PC-3 (cell line): ENCODE measurements around the gene ZFYVE9. TPM values are rescaled to one million over a fixed set of nuclear protein-coding genes. Genes with fewer than 3 reads are reported as not detected.
"Not testable (repeated sequence)": the region's sequence is repeated elsewhere in the genome, so short reads cannot be mapped to it uniquely, and the experiment has no call there.

ENCODE experiments used
- ATAC-seq: fragments of 200-7000 bp; cut with Tn5 transposase; 2 replicates; pipeline ENCODE4 v1.9.1; 2020; ENCODE audit warnings: mild to moderate bottlenecking, moderate library complexity
- BruUV-seq: library from RNA; stranded (reverse); fragments of 400-500 nt; replicated peaks from 2 replicates; lab custom pipeline; 2021; lab: Mats Ljungman, UMichigan
- CTCF ChIA-PET: fragments of 300-600 bp; sonication (Branson Sonifier 250); formaldehyde crosslinking; loops from one replicate; lab custom pipeline; 2022; ENCODE audit warnings: antibody characterized with exemption; lab: Charles Lee
- POLR2A ChIA-PET: fragments of 300-600 bp; sonication (Branson Sonifier 250); formaldehyde crosslinking; loops from one replicate; lab custom pipeline; 2022; ENCODE audit warnings: antibody characterized with exemption; ENCODE audit not compliant: unreplicated experiment; lab: Charles Lee
- DNase-seq: peaks from one replicate; pipeline ENCODE4 v3.0.0-alpha.2; 2015
- H2AFZ ChIP-seq: fragments of 300-600 bp; sonication (generic); 2 replicates; pipeline ENCODE4 v1.6.0; 2016; ENCODE audit warnings: antibody characterized with exemption, low read length
- H3F3A ChIP-seq: fragments of 300-600 bp; sonication (generic); one replicate; pipeline ENCODE4 v1.6.0; 2017; ENCODE audit warnings: antibody characterized with exemption, low read length, control low read depth, mild to moderate bottlenecking; ENCODE audit not compliant: unreplicated experiment
- H3K27ac ChIP-seq: fragments of 300-600 bp; sonication (generic); 2 replicates; pipeline ENCODE4 v1.5.1; 2016; ENCODE audit warnings: mild to moderate bottlenecking, low read length
- H3K27me3 ChIP-seq: fragments of 300-600 bp; sonication (generic); 2 replicates; pipeline ENCODE4 v1.6.1; 2016; ENCODE audit warnings: low read length, mixed read lengths
- H3K36me3 ChIP-seq: fragments of 300-600 bp; sonication (generic); 2 replicates; pipeline ENCODE4 v1.6.1; 2016; ENCODE audit warnings: low read depth, mixed run types, low read length, mixed read lengths
- H3K4me1 ChIP-seq: fragments of 300-600 bp; sonication (generic); 2 replicates; pipeline ENCODE4 v1.5.1; 2016; ENCODE audit warnings: low read length; ENCODE audit not compliant: insufficient read depth
- H3K4me2 ChIP-seq: fragments of 300-600 bp; sonication (generic); 2 replicates; pipeline ENCODE4 v1.6.0; 2016; ENCODE audit warnings: low read length
- H3K4me3 ChIP-seq: fragments of 300-600 bp; sonication (generic); 2 replicates; pipeline ENCODE4 v1.5.1; 2016; ENCODE audit warnings: mild to moderate bottlenecking, low read length, mixed read lengths
- H3K79me2 ChIP-seq: fragments of 300-600 bp; sonication (generic); 2 replicates; pipeline ENCODE4 v1.6.1; 2017; ENCODE audit warnings: low read length, mixed read lengths
- H3K9ac ChIP-seq: fragments of 300-600 bp; sonication (generic); 2 replicates; pipeline ENCODE4 v1.6.0; 2016; ENCODE audit warnings: mild to moderate bottlenecking, low read length
- H3K9me2 ChIP-seq: fragments of 300-600 bp; sonication (generic); replicated peaks from 2 replicates; pipeline ENCODE4 v1.6.1; 2016; ENCODE audit warnings: mixed run types, low read length, mixed read lengths
- H3K9me3 ChIP-seq: fragments of 300-600 bp; sonication (generic); 2 replicates; pipeline ENCODE4 v1.6.1; 2016; ENCODE audit warnings: low read length, mixed read lengths
- H4K20me1 ChIP-seq: fragments of 300-600 bp; sonication (generic); 2 replicates; pipeline ENCODE4 v1.6.1; 2016; ENCODE audit warnings: low read length, mixed read lengths
- EZH2 ChIP-seq: fragments of 300-600 bp; sonication (generic); IDR thresholded peaks from one replicate; pipeline ENCODE4 v1.6.1; 2017; ENCODE audit warnings: antibody characterized with exemption, mild to moderate bottlenecking, low read length; ENCODE audit not compliant: unreplicated experiment
- EZH2phosphoT487 ChIP-seq: fragments of 300-600 bp; sonication (generic); IDR thresholded peaks from 2 replicates; pipeline ENCODE4 v1.6.1; 2018; ENCODE audit warnings: mild to moderate bottlenecking, antibody characterized with exemption, low read length, borderline replicate concordance
- intact Hi-C: fragments of 100-400 bp; cut with micrococcal nuclease; formaldehyde crosslinking; loops from 2 replicates; pipeline ENCODE4 v1.9.0; 2023
- total RNA-seq: library from RNA; depleted of rRNA; stranded (reverse); fragments of >200 nt; gene quantifications from 2 replicates; pipeline ENCODE4 v1.2.3, GENCODE V29; 2014
- TF ChIP-seq, protein P1 (sequence below): fragments of 300-600 bp; sonication (generic); conservative IDR thresholded peaks from 2 replicates; pipeline ENCODE4 v1.5.1; 2017; ENCODE audit warnings: antibody characterized with exemption, low read depth, mild to moderate bottlenecking, low read length

Gene ZFYVE9
- total RNA-seq, 1 experiment from 2014 or later: 14.2 TPM

DNA sequence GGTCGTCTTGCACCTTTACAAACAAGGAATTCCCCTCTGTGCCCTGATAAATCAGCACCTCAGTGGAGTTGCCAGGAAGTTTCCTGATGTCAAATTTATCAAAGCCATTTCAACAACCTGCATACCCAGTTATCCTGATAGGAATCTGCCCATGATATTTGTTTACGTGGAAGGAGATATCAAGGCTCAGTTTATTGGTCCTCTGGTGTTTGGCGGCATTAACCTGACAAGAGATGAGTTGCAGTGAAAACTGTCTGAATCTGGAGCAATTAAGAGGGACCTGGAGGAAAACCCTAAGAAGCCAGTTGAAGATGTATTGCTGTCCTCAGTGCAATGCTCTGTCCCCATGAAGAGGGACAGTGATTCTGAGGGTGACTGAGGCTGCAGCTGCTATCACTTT lies 38.3 kb downstream of the ZFYVE9 start:
- no peak overlapping the region for H3K4me3 ChIP-seq
- intact Hi-C loops: no loop called here
- ATAC-seq (no peak), DNase-seq (no peak)
- TF ChIP-seq EZH2phosphoT487: no peak
- TF ChIP-seq, protein P1, sequence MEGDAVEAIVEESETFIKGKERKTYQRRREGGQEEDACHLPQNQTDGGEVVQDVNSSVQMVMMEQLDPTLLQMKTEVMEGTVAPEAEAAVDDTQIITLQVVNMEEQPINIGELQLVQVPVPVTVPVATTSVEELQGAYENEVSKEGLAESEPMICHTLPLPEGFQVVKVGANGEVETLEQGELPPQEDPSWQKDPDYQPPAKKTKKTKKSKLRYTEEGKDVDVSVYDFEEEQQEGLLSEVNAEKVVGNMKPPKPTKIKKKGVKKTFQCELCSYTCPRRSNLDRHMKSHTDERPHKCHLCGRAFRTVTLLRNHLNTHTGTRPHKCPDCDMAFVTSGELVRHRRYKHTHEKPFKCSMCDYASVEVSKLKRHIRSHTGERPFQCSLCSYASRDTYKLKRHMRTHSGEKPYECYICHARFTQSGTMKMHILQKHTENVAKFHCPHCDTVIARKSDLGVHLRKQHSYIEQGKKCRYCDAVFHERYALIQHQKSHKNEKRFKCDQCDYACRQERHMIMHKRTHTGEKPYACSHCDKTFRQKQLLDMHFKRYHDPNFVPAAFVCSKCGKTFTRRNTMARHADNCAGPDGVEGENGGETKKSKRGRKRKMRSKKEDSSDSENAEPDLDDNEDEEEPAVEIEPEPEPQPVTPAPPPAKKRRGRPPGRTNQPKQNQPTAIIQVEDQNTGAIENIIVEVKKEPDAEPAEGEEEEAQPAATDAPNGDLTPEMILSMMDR: no peak
- no peak for TF ChIP-seq EZH2
- H2AFZ ChIP-seq: no peak overlapping the region
- H3K27me3 ChIP-seq: no peaks in the 10 kb centered on the region
- BruUV-seq: no TSS peak
- no peak overlapping the region for H3K4me2 ChIP-seq
- no peak overlapping the region for H3K27ac ChIP-seq
- H4K20me1 ChIP-seq: no peaks in the 10 kb centered on the region
- no peaks in the 10 kb centered on the region for H3K36me3 ChIP-seq
- H3K9me3 ChIP-seq: no peaks in the 10 kb centered on the region
- POLR2A ChIA-PET: no interaction called here
- no peak overlapping the region for H3K9ac ChIP-seq
- no peaks in the 10 kb centered on the region for H3K9me2 ChIP-seq
- H3K79me2 ChIP-seq: no peaks in the 10 kb centered on the region
- CTCF ChIA-PET: no interaction called here
- H3K4me1 ChIP-seq: no peaks in the 10 kb centered on the region
- no peaks in the 10 kb centered on the region for H3F3A ChIP-seq

DNA sequence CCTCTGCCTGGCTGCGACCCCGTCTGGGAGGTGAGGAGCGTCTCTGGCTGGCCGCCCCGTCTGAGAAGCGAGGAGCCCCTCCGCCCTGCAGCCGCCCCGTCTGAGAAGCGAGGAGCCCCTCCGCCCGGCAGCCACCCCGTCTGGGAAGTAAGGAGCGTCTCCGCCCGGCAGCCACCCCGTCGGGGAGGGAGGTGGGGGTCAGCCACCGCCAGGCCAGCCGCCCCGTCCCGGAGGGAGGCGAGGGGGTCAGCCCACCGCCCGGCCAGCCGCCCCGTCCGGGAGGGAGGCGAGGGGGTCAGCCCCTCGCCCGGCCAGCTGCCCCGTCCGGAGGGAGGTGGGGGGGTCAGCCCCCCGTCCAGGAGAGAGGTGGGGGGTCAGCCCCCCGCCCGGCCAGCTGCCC lies 39.9 kb downstream of the ZFYVE9 start:
- H3K9ac ChIP-seq, H3K27me3 ChIP-seq, H3K79me2 ChIP-seq, CTCF ChIA-PET, H3F3A ChIP-seq, H3K9me3 ChIP-seq, H3K36me3 ChIP-seq, H3K4me2 ChIP-seq, H3K4me3 ChIP-seq, ATAC-seq, BruUV-seq, DNase-seq, H3K9me2 ChIP-seq, intact Hi-C loops, H2AFZ ChIP-seq, POLR2A ChIA-PET, H3K4me1 ChIP-seq, H3K27ac ChIP-seq, H4K20me1 ChIP-seq: not testable (repeated sequence)

DNA sequence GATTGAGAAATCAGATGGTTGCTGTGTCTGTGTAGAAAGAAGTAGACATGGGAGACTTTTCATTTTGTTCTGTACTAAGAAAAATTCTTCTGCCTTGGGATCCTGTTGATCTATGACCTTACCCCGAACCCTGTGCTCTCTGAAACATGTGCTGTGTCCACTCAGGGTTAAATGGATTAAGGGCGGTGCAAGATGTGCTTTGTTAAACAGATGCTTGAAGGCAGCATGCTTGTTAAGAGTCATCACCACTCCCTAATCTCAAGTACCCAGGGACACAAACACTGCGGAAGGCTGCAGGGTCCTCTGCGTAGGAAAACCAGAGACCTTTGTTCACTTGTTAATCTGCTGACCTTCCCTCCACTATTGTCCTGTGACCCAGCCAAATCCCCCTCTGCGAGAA lies 40.4 kb downstream of the ZFYVE9 start:
- BruUV-seq, H3K9me3 ChIP-seq, H3F3A ChIP-seq, H3K9ac ChIP-seq, H3K79me2 ChIP-seq, ATAC-seq, H3K4me1 ChIP-seq, H3K4me3 ChIP-seq, H3K27me3 ChIP-seq, H3K36me3 ChIP-seq, H3K4me2 ChIP-seq, H4K20me1 ChIP-seq, DNase-seq, CTCF ChIA-PET, H3K9me2 ChIP-seq, H3K27ac ChIP-seq, H2AFZ ChIP-seq, POLR2A ChIA-PET, intact Hi-C loops: not testable (repeated sequence)

DNA sequence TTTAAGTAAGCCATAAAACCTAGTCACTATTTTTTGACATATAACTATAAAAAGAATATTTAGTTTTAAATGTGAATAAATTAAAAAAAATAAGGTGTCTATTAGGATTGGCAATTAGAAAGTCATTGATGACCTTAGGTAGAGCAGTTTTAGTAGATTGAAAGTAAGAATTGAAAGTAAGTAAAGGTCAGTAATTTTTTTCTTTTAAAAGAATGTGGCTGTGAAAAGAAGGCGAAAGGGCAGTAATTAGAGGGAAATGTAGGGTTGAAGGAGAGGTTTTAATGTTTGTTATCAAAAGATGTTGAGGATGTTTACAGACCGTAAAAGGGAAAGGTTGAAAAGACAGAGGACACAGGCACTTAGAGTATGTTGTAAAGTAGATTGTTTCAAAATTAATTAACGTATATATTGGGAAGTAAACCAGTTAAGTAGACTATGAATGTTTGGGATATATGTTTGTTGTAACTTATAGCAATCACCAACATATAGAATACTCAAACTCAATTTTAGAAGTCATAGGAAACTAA lies 41.0 kb downstream of the ZFYVE9 start:
- no peaks in the 10 kb centered on the region for H3K4me1 ChIP-seq
- ChIA-PET CTCF (no interaction called here), POLR2A (no interaction called here)
- H3K4me3 ChIP-seq: no peak overlapping the region
- no peaks in the 10 kb centered on the region for H3K79me2 ChIP-seq
- no peaks in the 10 kb centered on the region for H4K20me1 ChIP-seq
- no peaks in the 10 kb centered on the region for H3K36me3 ChIP-seq
- H3K4me2 ChIP-seq: no peak overlapping the region
- no peaks in the 10 kb centered on the region for H3K9me3 ChIP-seq
- H2AFZ ChIP-seq: no peak overlapping the region
- H3K27ac ChIP-seq: no peak overlapping the region
- ATAC-seq (no peak), DNase-seq (no peak)
- intact Hi-C loops: no loop called here
- TF ChIP-seq, protein P1: no peak
- no peak for TF ChIP-seq EZH2phosphoT487
- TF ChIP-seq EZH2: no peak
- H3K27me3 ChIP-seq: no peaks in the 10 kb centered on the region
- H3K9ac ChIP-seq: no peak overlapping the region
- no peaks in the 10 kb centered on the region for H3F3A ChIP-seq
- BruUV-seq: no TSS peak
- no peaks in the 10 kb centered on the region for H3K9me2 ChIP-seq
